GM19455 (cell line): ENCODE measurements around the gene MPP3.

Source experiments
- ATAC-seq: cut with Tn5 transposase; IDR thresholded peaks from one replicate; pipeline ENCODE4 v1.9.1; 2021; ENCODE audit not compliant: unreplicated experiment

MPP3 gene

DNA sequence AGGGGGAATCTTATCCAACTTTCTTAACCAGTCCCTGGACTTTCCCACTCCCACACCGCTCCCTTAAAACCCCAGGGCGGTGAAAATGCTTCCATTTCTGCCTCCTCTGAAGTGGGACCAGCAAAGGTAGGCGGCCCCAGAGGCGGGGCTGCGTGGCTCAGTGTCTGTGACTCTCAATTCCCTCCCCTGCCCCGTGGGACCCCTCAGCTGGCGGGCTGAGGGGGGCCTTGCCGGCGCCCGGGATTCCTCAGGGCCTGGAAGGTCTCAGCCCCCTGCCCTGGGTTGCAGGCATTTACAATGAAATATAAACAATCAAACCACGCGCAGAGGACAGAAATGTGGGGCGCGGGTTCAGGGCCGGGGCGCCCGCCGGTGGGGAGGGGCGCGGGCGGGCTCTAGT is 78.0 kb downstream of the MPP3 start:
- no peak for ATAC-seq

DNA sequence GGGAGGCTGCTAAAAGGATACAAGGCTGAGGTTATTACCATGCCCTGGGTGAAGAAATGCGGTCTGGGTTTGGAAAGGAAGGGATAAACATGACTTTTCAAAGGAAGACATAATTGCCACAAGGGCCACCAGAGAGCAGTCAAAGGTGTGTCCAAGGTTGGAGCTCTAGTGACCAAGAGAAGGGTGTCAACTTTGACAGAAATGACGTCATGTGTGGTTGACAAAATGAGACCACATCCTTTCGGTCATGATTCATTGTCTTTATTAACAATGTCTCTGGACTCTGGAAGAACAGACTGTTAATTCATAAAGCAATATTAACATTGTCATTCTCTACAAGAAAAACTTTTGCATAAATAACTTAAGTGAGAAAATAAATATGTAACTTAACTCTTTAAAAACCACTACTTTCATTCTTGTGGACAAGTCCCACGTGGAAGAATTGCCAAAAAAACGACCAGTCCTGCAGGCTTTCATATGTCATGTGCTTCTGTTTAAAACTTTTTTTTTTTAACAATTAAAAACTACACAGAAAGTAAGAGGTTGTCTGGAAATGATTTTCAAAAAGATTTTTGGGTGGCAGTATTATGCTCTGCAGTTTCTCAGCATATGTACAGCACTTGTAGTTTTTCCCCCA is 79.3 kb downstream of the MPP3 start:
- no peak for ATAC-seq
